GM21786 (cell line): ENCODE data around the gene TSPAN15.
"Not testable (repeated sequence)": the region's sequence is repeated elsewhere in the genome, so short reads cannot be mapped to it uniquely, and the experiment has no call there.

Source experiments
- ATAC-seq: cut with Tn5 transposase; IDR thresholded peaks from one replicate; pipeline ENCODE4 v1.9.1; 2021; ENCODE audit not compliant: unreplicated experiment

Gene TSPAN15

GRCh38 chr10:69445041-69445440, 6.2 kb upstream of the TSPAN15 start:
- ATAC-seq: no peak

DNA sequence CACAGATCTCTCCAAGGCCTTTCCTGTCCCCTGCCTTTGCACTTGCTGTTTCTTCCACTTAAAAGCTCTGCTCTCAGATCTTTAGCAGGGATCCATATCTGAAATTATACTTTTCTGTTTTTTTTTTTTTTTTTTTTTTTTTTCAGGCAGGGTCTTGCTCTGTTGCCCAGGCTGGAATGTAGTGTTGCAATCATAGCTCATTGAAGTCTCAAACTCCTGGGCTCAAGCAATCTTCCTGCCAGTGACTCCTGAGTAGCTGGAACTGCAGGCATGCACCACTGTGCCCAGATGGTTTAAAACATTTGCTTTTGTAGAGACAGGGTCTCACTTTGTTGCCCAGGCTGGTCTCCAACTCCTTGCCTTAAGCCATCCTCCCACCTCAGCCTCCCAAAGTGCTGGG, 5.0 kb upstream of the TSPAN15 start:
- no peak for ATAC-seq

- ATAC-seq: no peak
These were observed 4.6 kb upstream of the TSPAN15 start for GRCh38 chr10:69446650-69447151.

DNA sequence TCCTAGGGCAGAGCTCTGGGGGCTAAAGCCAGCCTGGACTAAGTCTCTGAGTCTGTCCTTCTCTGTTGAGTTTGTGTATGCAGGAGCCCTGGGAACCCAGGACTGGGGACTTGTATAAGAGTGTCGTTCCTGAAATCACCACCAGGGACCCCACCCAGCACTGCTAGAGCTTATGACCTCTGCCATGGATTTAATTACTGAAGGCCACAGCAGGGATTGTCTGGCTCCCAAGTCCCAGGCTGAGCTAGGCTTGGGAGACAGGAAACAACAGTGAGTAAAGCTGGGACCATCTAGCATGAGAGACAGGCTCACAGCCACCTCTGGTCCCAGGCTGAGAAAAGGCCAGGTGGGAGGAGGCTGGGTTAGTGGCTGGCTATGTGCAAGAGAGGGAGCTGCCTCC, 1.4 kb upstream of the TSPAN15 start:
- no peak for ATAC-seq

- ATAC-seq: not testable (repeated sequence)
These were observed 870 bp upstream of the TSPAN15 start for GRCh38 chr10:69450395-69450794.

DNA sequence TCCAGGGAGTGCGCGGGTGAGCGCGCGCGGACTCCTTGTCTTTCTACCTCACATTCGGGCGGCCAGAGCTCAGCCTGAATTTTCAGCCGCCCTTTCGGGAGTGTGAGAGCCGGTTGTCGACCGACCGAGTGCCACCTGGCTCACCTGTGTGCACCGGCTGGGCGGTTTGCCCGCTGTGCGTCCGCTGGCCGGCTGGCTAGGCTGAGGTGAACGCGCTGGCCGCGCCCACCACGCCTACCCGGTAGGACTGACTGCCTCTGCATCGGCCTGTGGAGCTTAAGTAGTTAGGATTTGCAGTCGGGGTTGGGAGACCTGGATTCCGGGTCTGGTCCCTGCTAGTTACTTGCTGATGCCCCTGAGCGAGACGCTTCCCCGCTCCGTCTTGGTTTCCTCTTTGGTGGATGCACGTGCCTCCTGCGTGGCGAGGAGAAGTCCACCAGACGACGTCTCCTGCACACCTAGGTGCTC, 553 bp downstream of the TSPAN15 start:
- ATAC-seq: no peak

DNA sequence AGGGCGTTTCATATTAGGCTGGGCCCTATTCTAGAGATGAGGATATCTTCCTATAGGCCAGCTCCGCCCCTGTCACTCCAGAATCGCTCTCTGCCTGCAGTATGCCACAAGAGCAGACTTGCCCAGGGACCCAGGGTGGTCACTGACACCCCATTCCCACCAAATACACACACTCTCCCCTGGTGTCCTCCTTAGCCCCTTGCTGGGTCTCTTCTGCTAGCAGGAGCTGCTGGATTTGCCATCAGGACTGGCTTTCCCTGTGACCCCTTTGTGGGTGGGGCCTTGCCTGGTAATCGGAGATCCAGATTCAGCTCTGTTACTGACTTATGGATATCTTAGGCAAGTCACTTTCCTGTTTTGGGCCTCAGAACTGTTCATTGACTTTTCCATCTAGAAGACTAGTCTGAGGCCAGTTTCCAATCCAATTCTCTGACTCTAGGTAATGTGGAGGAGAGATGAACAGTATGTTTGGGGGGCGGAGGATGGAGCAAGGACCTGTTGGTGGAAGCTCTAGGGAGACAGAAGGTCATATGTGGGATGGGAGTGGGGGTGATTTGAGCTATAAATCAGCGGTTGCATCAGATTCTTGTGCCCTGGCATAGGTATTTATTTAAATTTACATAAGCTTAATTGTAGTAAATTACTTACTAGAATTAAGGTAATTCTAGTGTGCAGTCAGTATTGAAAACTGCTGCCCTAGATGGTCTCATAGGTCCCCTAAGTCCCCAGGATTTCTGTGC, 1.6 kb downstream of the TSPAN15 start:
- ATAC-seq: no peak

- no peak for ATAC-seq
These were observed 2.5 kb downstream of the TSPAN15 start for GRCh38 chr10:69453795-69454194.

DNA sequence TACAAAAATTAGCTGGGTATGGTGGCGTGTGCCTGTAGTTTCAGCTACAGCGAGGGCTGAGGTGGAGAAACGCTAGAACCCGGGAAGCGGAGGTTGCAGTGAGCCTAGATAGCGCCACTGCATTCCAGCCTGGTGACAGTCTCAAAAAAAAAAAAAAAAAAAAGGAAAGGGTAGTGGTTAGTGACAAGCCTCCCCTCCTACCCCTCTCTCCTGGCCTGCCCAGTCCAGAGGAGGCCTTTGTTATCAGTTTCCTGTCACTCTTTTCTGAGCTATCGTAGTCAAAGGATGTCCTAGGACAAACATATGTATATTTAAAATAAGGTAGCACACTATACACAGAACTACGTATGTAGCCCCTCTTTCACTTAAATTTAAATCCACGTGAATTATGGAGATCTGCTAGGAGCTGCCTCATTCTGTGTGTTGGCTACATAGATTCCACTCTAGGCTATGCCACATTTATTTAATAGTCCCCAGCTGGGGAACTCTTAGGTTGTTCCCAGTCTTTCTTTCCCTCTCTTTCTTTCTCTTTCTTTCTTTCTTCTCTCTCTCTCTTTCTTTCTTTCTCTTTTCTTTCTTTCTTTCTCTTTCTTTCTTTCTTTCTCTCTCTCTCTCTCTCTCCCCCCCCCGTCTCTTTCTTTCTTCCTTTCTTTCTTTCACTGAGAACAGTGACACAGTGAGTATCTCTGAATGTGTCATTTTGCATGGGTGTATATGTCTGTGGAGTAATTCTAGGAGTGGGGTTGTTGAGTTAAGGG, 3.9 kb downstream of the TSPAN15 start:
- no peak for ATAC-seq

GRCh38 chr10:69456880-69457693, 5.8 kb downstream of the TSPAN15 start:
- no peak for ATAC-seq

DNA sequence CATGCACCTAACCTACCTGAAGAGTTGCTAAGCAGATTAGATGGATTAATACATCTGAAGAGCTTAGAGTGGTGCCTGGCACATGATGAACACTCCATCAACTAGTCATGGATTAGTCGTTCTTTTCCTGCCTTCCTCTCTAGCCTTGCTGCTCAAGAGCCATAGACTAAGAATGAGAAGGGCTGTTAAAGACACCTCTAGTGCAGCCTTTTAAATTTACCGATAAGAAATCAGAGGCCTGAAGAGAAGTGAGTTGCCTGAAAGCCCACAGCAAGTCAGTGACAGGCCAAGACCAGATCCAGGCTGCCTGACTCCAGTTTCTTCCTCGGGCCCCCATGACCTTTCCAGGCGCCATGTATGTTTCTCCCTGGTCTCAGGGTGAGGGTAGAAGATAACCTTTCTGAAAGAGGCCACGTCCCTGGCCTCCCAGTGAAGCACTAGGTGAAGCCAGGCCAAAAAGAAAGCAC, 6.5 kb downstream of the TSPAN15 start:
- ATAC-seq: no peak

- ATAC-seq: no peak
These were observed 7.3 kb downstream of the TSPAN15 start for GRCh38 chr10:69458430-69459100.

GRCh38 chr10:69459101-69459790, 8.0 kb downstream of the TSPAN15 start:
- no peak for ATAC-seq

DNA sequence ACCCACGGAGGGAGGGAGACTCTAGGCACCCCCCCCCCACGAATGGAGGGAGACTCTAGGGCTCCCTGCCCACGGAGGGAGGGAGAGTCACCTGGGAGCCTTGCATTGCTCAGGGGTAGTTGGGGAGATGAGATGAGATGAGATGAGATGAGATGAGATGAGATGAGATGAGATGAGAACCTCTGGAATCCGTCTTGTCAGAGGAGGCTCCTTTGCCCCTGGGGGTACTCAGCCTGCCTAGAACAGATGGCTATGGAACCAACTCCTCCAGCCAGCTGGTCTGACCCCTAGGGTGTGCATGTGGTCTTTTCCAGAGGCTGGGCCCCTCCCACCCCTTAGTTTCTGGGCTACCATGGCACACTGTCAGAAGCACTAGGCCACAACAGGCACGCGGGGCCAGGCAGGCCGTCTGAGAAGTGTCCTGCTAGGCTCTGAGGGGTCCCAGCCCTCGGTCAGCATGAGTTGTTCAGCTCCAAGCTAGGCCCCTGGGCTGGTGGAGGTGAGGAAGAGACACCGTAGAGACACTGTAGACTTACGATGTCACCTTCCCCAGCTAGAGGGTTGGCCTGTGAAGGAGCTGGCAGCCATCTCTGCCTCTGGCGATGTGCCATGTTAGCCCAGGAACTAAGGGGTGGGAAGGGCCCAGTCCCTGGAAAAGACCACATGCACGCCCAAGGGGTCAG, 8.8 kb downstream of the TSPAN15 start:
- no peak for ATAC-seq

DNA sequence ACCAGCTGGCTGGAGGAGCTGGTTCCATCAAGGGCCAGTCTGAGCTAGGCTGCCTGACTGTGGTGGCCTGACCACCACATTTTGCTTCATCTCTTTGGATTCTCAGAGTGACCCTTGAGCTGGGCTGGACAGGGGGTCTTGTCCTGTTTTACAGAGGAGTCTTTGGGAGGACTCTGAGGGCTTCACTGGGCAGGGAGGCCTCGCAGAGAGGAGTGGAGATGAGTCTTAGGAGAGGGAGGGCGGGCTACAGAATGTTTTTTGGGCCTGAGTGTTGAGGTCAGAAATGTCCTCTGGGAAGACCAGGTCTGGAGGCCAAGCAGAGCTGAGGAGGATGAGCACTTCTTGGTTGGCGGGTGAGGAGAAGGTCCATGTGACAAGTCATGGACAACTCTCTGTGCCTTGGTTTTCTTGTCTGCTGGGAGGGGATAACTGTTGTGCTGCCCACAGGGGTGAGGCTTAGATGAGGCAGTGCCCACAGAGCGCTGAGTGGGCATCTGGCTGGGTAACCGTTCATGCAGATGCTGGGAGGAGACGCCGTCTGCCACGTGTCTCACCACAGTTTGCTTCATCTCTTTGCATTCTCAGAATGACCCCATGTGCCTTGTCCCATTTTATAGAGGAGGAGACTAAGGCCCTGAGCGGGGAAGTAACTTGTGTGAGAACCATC, 9.4 kb downstream of the TSPAN15 start:
- no peak for ATAC-seq

GRCh38 chr10:69461243-69462025, 10.2 kb downstream of the TSPAN15 start:
- no peak for ATAC-seq

GRCh38 chr10:69463886-69464285, 12.6 kb downstream of the TSPAN15 start:
- ATAC-seq: no peak

DNA sequence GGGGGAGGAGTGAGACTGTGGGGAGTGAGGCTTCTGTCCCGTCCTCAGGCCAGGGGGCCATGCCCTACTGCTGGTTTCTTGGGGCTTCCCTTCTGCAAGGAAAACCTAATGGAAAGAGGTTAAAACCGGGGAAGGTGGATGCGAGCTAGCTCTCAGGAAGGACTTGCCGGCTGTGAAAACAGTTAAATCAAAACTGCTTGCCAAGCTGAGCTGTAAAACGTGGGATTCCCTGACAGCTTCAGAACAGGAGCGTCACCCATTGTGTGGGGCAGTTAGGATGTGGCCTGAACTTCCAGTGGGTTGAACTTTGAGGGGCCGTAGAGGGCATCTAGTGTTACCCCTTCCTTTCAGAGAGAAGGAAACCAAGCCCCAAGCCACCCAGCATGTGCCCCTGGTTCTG, 13.1 kb downstream of the TSPAN15 start:
- no peak for ATAC-seq
